Endodermal cell (in vitro differentiated cells): ENCODE data around the gene PSMG1. TPM values are rescaled to one million over a fixed set of nuclear protein-coding genes. Genes with fewer than 3 reads are reported as not detected.

Experiments used
- DNase-seq: peaks from one replicate; pipeline ENCODE4 v3.0.0-alpha.2; 2017
- H3K27ac ChIP-seq: 2 replicates; pipeline ENCODE4 v1.5.1; 2013; ENCODE audit warnings: mild to moderate bottlenecking, low read depth, low read length, moderate library complexity
- H3K27me3 ChIP-seq: 2 replicates; pipeline ENCODE4 v1.6.1; 2013; ENCODE audit warnings: mild to moderate bottlenecking, low read length, moderate library complexity; ENCODE audit not compliant: insufficient read depth, control insufficient read depth, poor library complexity, severe bottlenecking
- H3K36me3 ChIP-seq: 2 replicates; pipeline ENCODE4 v1.7.0; 2013; ENCODE audit warnings: mild to moderate bottlenecking, low read length, moderate library complexity; ENCODE audit not compliant: control insufficient read depth, insufficient read depth
- H3K4me1 ChIP-seq: one replicate; pipeline ENCODE4 v1.7.0; 2013; ENCODE audit warnings: low read length; ENCODE audit not compliant: control insufficient read depth, insufficient read depth
- H3K4me3 ChIP-seq: 2 replicates; pipeline ENCODE4 v1.5.1; 2013; ENCODE audit warnings: mild to moderate bottlenecking, low read length, moderate library complexity
- H3K9ac ChIP-seq: 2 replicates; pipeline ENCODE4 v1.6.1; 2013; ENCODE audit warnings: mild to moderate bottlenecking, low read length, moderate library complexity; ENCODE audit not compliant: poor library complexity, severe bottlenecking; ENCODE audit errors: extremely low read depth
- H3K9me3 ChIP-seq: 2 replicates; pipeline ENCODE4 v1.6.1; 2013; ENCODE audit warnings: mild to moderate bottlenecking, low read length, moderate library complexity; ENCODE audit not compliant: control insufficient read depth
- H3K27ac Mint-ChIP-seq: 2 replicates; pipeline ENCODE4 v1.8.0; 2020; ENCODE audit warnings: mixed read lengths
- H3K27me3 Mint-ChIP-seq: 2 replicates; pipeline ENCODE4 v1.8.0; 2021; ENCODE audit warnings: mild to moderate bottlenecking, mixed read lengths; ENCODE audit not compliant: insufficient read depth
- H3K36me3 Mint-ChIP-seq: 2 replicates; pipeline ENCODE4 v1.8.0; 2020; ENCODE audit warnings: low read depth, mixed read lengths
- H3K4me1 Mint-ChIP-seq: 2 replicates; pipeline ENCODE4 v1.8.0; 2020; ENCODE audit warnings: mixed read lengths
- H3K4me3 Mint-ChIP-seq: 2 replicates; pipeline ENCODE4 v1.8.0; 2020; ENCODE audit warnings: mild to moderate bottlenecking, moderate library complexity, mixed read lengths
- H3K9me3 Mint-ChIP-seq: 2 replicates; pipeline ENCODE4 v1.8.0; 2020; ENCODE audit warnings: mild to moderate bottlenecking, mixed read lengths
- WGBS, 2 experiments: methylation state at CpG; one replicate each; pipeline versions ENCODE4 v1.1.5 to v1.1.7; 2013; ENCODE audit warnings: missing lambda C conversion rate in 2 of 2, mixed read lengths in 1 of 2; ENCODE audit not compliant: insufficient coverage in 1 of 2, insufficient read length in 1 of 2; 5-methylcytosine and 5-hydroxymethylcytosine counted together
- total RNA-seq, 2 donors: library from RNA; stranded (reverse); fragmentation: NEBNext Ultra II Directional in 1 of 2; extraction: Animal tissue kit (Norgen Biotek cat#: 25700) in 1 of 2; gene quantifications; 2 replicates in 1 of 2; 3 replicates in 1 of 2; pipeline ENCODE4 v1.2.1, GENCODE V29; 2021
- TF ChIP-seq, protein P1 (sequence below): fragments of 200-600 bp; sonication (generic); conservative IDR thresholded peaks from 2 replicates; pipeline ENCODE4 v1.5.0; 2021; ENCODE audit warnings: antibody characterized with exemption, mild to moderate bottlenecking

Gene PSMG1
- total RNA-seq, 2 donors from 2014 or later = 47.3 to 52.6 TPM

GRCh38 chr21:39197448-39198233 is 14.4 kb upstream of the PSMG1 start:
- Mint-ChIP-seq H3K4me3 (no peak overlapping the region), H3K36me3 (peaks cover 57% of the 10 kb centered on the region), H3K9me3 (no peaks in the 10 kb centered on the region), H3K4me1 (peaks cover 5% of the 10 kb centered on the region), H3K27ac (no peak overlapping the region), H3K27me3 (no peaks in the 10 kb centered on the region)
- 85 to 86% methylated on average over 5 of the region's 5 CpGs for WGBS, 2 experiments
- Histone ChIP-seq H3K27me3 (no peaks in the 10 kb centered on the region), H3K36me3 (peaks cover 98% of the 10 kb centered on the region), H3K9me3 (no peaks in the 10 kb centered on the region), H3K4me1 (no peaks in the 10 kb centered on the region), H3K9ac (no peak overlapping the region), H3K27ac (no peak overlapping the region), H3K4me3 (no peak overlapping the region)
- no peak for DNase-seq
- TF ChIP-seq, protein P1, sequence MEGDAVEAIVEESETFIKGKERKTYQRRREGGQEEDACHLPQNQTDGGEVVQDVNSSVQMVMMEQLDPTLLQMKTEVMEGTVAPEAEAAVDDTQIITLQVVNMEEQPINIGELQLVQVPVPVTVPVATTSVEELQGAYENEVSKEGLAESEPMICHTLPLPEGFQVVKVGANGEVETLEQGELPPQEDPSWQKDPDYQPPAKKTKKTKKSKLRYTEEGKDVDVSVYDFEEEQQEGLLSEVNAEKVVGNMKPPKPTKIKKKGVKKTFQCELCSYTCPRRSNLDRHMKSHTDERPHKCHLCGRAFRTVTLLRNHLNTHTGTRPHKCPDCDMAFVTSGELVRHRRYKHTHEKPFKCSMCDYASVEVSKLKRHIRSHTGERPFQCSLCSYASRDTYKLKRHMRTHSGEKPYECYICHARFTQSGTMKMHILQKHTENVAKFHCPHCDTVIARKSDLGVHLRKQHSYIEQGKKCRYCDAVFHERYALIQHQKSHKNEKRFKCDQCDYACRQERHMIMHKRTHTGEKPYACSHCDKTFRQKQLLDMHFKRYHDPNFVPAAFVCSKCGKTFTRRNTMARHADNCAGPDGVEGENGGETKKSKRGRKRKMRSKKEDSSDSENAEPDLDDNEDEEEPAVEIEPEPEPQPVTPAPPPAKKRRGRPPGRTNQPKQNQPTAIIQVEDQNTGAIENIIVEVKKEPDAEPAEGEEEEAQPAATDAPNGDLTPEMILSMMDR = no peak

GRCh38 chr21:39196838-39197237 is 13.6 kb upstream of the PSMG1 start:
- DNase-seq = no peak
- Histone ChIP-seq H3K27me3 (no peaks in the 10 kb centered on the region), H3K9ac (no peak overlapping the region), H3K4me1 (no peaks in the 10 kb centered on the region), H3K36me3 (peaks cover 97% of the 10 kb centered on the region), H3K4me3 (no peak overlapping the region), H3K27ac (no peak overlapping the region), H3K9me3 (no peaks in the 10 kb centered on the region)
- Mint-ChIP-seq H3K27me3 (no peaks in the 10 kb centered on the region), H3K36me3 (peaks cover 52% of the 10 kb centered on the region), H3K4me1 (peaks cover 5% of the 10 kb centered on the region), H3K4me3 (no peak overlapping the region), H3K27ac (no peak overlapping the region), H3K9me3 (no peaks in the 10 kb centered on the region)
- TF ChIP-seq, protein P1 = no peak
- WGBS, 2 experiments = 100% methylated on average over 1 of the region's 1 CpG

DNA sequence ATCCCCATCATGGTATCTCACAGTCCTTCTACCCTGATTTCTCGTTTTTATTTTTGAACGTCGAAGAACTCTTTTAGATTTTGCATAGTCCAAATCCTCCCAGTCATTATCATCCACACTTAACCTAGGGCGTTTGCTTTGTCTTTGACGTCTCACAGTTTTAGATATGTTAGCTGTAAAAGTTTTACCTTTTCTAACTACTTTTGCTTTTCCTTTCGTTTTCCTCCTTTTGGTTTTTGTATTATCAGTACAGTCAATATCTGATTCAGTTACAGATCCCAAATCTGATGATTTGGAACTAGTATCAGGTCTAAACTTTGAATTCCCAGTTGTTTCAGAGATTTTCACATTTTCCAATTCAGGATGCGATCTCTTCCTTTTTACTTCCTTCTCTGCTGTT is 13.1 kb upstream of the PSMG1 start:
- Histone ChIP-seq H3K36me3 (peaks cover 96% of the 10 kb centered on the region), H3K4me1 (no peaks in the 10 kb centered on the region), H3K27me3 (no peaks in the 10 kb centered on the region), H3K27ac (no peak overlapping the region), H3K4me3 (no peak overlapping the region), H3K9ac (no peak overlapping the region), H3K9me3 (no peaks in the 10 kb centered on the region)
- WGBS, 2 experiments = 89 to 94% methylated on average over 4 to 7 of the region's 7 CpGs
- no peak overlapping the region for H3K27ac Mint-ChIP-seq
- no peak for DNase-seq
- no peak overlapping the region for H3K4me3 Mint-ChIP-seq
- H3K36me3 Mint-ChIP-seq = peaks cover 48% of the 10 kb centered on the region
- H3K4me1 Mint-ChIP-seq = peaks cover 5% of the 10 kb centered on the region
- no peaks in the 10 kb centered on the region for H3K9me3 Mint-ChIP-seq
- TF ChIP-seq, protein P1 = no peak
- H3K27me3 Mint-ChIP-seq = no peaks in the 10 kb centered on the region
